Spleen (tissue), 7 donors: Measurements from ENCODE around the gene MYORG.

ENCODE experiments used
- POLR2AphosphoS5 ChIP-seq, 3 donors: sonication (generic); formaldehyde crosslinking; IDR thresholded peaks; one replicate each; pipeline ENCODE4 v1.5.1; 2017; ENCODE audit warnings: antibody characterized with exemption in 3 of 3
- TF ChIP-seq, protein P1 (sequence below), 11 experiments: fragments of 200-600 bp in 7 of 11; fragments of 450-650 bp in 4 of 11; sonication (generic) in 4 of 11; IDR thresholded peaks in 8 of 11; conservative IDR thresholded peaks in 3 of 11; 1 replicate in 7 of 11; 2 replicates in 4 of 11; pipeline versions ENCODE4 v1.4.0 to v1.8.0; 2016 to 2021; ENCODE audit warnings: antibody characterized with exemption in 11 of 11, inconsistent platforms in 4 of 11, mild to moderate bottlenecking in 1 of 11
- donor health status: DM: no; HTN: no; CAD: no; lungs with moderate emphysema.
- donor health status: DM: no; HTN: no; CAD: no.
- donor health status: DM: no; HTN: no; CAD: no.

DNA sequence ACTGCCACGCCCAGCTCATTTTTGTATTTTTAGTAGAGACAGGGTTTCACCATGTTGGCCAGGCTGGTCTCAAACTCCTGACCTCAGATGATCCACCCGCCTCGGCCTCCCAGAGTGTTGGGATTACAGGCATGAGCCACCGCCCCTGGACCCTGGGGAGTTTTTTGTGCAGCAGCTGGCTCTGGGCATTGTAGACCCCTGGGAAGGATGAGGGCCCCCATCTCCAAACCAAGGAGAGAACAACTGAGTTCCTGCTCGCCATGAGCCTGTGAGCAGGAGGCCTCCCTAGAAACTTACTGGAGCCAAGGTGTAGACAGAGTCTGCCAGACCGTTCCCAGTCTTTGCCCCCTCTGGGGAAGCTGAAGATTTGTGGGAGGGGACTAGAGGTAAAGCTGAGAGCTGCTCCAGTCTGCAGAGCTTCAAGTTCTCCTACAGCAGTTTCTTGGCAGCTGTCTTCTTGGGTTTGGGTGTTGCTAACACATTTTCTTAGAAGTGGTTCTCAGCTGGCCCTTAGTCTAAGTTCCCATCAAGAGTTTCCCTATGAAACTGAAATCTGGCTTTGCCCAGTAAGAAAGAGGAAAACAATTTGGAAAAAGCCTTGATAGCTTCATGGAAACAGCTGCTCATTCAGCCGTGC, 34.9 kb downstream of the MYORG start:
- TF ChIP-seq, protein P1, sequence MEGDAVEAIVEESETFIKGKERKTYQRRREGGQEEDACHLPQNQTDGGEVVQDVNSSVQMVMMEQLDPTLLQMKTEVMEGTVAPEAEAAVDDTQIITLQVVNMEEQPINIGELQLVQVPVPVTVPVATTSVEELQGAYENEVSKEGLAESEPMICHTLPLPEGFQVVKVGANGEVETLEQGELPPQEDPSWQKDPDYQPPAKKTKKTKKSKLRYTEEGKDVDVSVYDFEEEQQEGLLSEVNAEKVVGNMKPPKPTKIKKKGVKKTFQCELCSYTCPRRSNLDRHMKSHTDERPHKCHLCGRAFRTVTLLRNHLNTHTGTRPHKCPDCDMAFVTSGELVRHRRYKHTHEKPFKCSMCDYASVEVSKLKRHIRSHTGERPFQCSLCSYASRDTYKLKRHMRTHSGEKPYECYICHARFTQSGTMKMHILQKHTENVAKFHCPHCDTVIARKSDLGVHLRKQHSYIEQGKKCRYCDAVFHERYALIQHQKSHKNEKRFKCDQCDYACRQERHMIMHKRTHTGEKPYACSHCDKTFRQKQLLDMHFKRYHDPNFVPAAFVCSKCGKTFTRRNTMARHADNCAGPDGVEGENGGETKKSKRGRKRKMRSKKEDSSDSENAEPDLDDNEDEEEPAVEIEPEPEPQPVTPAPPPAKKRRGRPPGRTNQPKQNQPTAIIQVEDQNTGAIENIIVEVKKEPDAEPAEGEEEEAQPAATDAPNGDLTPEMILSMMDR (IDR thresholded peaks at IDR 0.05 in 8 of 11, conservative IDR thresholded peaks at IDR 0.05 in 3 of 11): no peak
- TF ChIP-seq POLR2AphosphoS5 (IDR thresholded peaks at IDR 0.05): no peak
